ENCODE results near the gene GRM4.

Gene GRM4

GRCh38 chr6:34158876-34159275 lies 13.0 kb upstream of the GRM4 start:
- in situ Hi-C loops (cut with MboI; ENCODE audit: low sequenced_read_pairs) = loop anchor here (10.0 to 25.0 kb wide), 2 partner anchors 394 to 453 kb away; no protein-coding TSS in a partner anchor

- in situ Hi-C loops (cut with MboI; ENCODE audit: low sequenced_read_pairs) = loop anchor here (10.0 to 25.0 kb wide), 2 partner anchors 393 to 454 kb away; no protein-coding TSS in a partner anchor
Observed at GRCh38 chr6:34157851-34158250, 12.0 kb upstream of the GRM4 start.

GRCh38 chr6:34157236-34157830 lies 11.4 kb upstream of the GRM4 start:
- in situ Hi-C loops (cut with MboI; ENCODE audit: low sequenced_read_pairs) = loop anchor here (10.0 to 25.0 kb wide), 2 partner anchors 393 to 455 kb away; no protein-coding TSS in a partner anchor

- in situ Hi-C loops (cut with MboI; ENCODE audit: low sequenced_read_pairs) = loop anchor here (10.0 to 25.0 kb wide), 2 partner anchors 391 to 457 kb away; no protein-coding TSS in a partner anchor
Observed at GRCh38 chr6:34155471-34156300, 9.8 kb upstream of the GRM4 start.

GRCh38 chr6:34154668-34155447 lies 9.0 kb upstream of the GRM4 start:
- in situ Hi-C loops (cut with MboI; ENCODE audit: low sequenced_read_pairs) = loop anchor here (10.0 to 25.0 kb wide), 2 partner anchors 390 to 457 kb away; no protein-coding TSS in a partner anchor

- in situ Hi-C loops (cut with MboI; ENCODE audit: low sequenced_read_pairs) = loop anchor here (10.0 to 25.0 kb wide), 2 partner anchors 388 to 459 kb away; no protein-coding TSS in a partner anchor
Observed at GRCh38 chr6:34152806-34153520, 7.1 kb upstream of the GRM4 start.

GRCh38 chr6:34152042-34152524 lies 6.2 kb upstream of the GRM4 start:
- in situ Hi-C loops (cut with MboI; ENCODE audit: low sequenced_read_pairs) = loop anchor here (10.0 to 25.0 kb wide), 2 partner anchors 387 to 460 kb away; no protein-coding TSS in a partner anchor

- in situ Hi-C loops (cut with MboI; ENCODE audit: low sequenced_read_pairs) = loop anchor here (10.0 to 25.0 kb wide), 2 partner anchors 387 to 461 kb away; no protein-coding TSS in a partner anchor
Observed at GRCh38 chr6:34151321-34152041, 5.6 kb upstream of the GRM4 start.

- in situ Hi-C loops (cut with MboI; ENCODE audit: low sequenced_read_pairs) = loop anchor here (10.0 to 25.0 kb wide), 2 partner anchors 386 to 462 kb away; no protein-coding TSS in a partner anchor
Observed at GRCh38 chr6:34150766-34151165, 4.9 kb upstream of the GRM4 start.

GRCh38 chr6:34149831-34150400 lies 4.0 kb upstream of the GRM4 start:
- in situ Hi-C loops (cut with MboI; ENCODE audit: low sequenced_read_pairs) = loop anchor here (10.0 to 25.0 kb wide), 2 partner anchors 385 to 462 kb away; no protein-coding TSS in a partner anchor

GRCh38 chr6:34149452-34149810 lies 3.5 kb upstream of the GRM4 start:
- in situ Hi-C loops (cut with MboI; ENCODE audit: low sequenced_read_pairs) = no loop called here

GRCh38 chr6:34148631-34149451 lies 3.0 kb upstream of the GRM4 start:
- in situ Hi-C loops (cut with MboI; ENCODE audit: low sequenced_read_pairs) = no loop called here

- in situ Hi-C loops (cut with MboI; ENCODE audit: low sequenced_read_pairs) = no loop called here
Observed at GRCh38 chr6:34147906-34148630, 2.2 kb upstream of the GRM4 start.

- in situ Hi-C loops (cut with MboI; ENCODE audit: low sequenced_read_pairs) = no loop called here
Observed at GRCh38 chr6:34146801-34147592, 1.1 kb upstream of the GRM4 start.

- in situ Hi-C loops (cut with MboI; ENCODE audit: low sequenced_read_pairs) = no loop called here
Observed at GRCh38 chr6:34145161-34146020, 496 bp downstream of the GRM4 start.
